GM21737 (cell line): ENCODE measurements around the gene ANKRD33.

Experiments
- ATAC-seq: cut with Tn5 transposase; IDR thresholded peaks from one replicate; pipeline ENCODE4 v1.9.1; 2021; ENCODE audit warnings: mild to moderate bottlenecking, moderate library complexity; ENCODE audit not compliant: unreplicated experiment

ANKRD33 gene

GRCh38 chr12:51887476-51888315 lies at the start of gene ANKRD33:
Gene ANKRD33 (plus strand): TSS chr12:51888103. CDS start chr12:51888187, 84 bp downstream.
- ATAC-seq = no peak

DNA sequence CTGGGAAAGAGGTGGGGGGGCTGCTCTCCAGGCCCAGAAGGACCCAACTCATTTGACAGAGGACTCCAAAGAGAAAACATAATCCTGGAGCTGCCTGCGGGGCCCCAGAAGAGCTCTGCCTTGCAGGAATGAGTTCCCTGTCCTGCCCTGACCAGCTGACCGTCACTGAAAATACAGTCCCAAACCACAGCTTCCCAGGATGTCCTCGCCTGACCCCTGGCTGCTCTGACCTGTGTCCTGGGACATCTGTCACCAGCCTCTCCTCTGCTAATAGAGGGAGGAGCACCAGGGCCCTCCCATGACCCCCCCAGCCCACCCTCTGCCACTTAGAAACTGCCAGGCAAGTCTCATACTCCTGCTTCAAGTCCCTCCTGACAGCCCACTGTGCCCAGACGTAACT lies 49.1 kb upstream of the ANKRD33 start:
- no peak for ATAC-seq

GRCh38 chr12:51839310-51839947 lies 48.5 kb upstream of the ANKRD33 start:
- ATAC-seq = no peak

- no peak for ATAC-seq
Measured at GRCh38 chr12:51840966-51841365, 46.9 kb upstream of the ANKRD33 start.

DNA sequence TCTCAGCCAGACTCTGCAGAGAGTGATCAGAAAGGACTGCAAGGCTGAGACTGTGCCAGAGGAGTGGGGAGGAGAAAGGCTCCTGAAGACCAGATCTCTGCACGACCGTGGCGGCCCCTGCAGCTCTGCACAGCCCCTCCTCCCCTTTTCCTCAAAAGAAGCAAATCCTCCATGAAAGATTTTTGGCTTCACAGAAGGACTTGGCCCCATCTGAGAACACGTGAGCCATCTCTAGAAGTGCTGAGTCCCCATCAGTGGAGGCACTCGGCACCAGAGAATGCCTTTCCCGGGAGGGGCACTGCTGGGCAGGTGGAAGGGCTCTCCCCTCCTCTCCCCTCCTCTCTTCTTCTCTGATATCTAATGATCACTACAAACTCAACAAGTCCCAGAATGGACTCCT lies 46.2 kb upstream of the ANKRD33 start:
- ATAC-seq = no peak

DNA sequence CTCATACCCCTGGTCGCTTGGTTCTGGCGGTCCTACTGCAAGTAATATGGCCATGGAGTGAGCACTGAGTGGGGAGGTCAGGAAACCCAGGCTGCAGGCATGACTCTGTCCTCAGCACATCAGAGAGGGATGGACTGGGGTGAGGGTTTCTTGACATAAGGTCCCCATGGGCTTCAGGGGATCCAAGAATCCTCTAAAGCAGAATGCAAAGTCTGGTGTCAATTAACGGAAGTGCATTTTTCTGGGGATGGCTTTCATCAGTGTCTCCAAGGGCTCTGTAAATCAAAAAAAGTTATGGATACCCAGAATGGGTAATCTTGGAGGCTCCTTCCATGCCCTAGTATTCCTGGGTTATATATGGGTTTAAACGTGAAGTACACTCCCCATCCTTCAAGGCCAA lies 43.0 kb upstream of the ANKRD33 start:
- ATAC-seq = no peak

DNA sequence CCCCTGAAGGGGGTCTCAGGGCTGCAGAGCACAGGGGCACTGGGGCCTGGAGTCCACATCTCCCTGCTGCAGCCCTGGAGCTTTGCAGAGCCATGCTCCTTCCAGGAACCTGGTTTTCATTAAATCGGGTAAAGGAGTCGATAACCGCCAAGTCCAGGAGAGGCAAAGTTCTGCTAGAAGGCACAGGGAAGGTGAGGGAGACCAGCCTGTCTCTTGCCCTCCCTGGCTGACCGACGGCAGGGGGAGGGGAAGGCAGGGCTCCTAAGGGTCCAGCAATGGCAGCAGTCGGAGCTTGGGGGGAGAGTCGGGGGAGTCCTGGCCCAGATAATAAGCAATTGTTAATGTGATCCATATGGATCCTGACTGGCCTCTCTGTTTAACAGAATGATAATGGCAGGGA lies 42.4 kb upstream of the ANKRD33 start:
- no peak for ATAC-seq

- ATAC-seq = no peak
Measured at GRCh38 chr12:51846271-51846691, 41.6 kb upstream of the ANKRD33 start.

DNA sequence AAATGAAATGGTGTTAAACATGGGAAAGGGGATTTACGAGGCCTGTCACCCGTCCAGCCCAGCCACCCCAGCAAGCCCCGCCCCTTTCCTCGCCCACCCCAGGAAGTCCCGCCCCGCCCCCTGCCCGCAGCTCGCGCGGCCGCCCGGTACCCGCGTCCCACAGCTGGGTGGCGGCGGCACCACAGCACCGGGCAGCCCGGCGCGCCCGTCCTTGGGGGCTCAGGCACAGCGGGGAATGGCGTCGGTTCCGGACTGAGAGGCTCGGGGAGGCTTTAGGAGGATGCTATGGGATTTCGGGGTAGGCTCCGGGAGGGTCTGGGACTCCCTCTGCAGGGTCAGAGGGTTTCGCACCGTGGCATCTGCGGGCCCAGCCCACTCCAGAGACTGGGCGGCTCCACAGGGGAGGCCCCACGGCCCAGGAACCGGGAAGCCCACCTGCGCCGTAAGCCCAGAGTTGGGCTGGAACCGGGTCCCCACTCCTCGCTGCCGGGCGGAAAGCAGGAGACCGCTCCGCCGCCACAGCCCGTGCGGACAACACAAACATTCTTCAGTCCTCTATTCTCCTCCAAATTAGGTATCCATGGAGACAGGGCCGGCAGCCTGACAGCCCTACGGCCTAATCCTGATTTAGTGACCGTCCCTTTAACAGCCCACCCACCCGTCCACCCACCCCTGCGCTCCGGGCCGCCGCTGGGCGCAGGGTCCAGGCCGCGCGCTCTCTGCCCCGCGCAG lies 40.8 kb upstream of the ANKRD33 start:
- ATAC-seq = no peak

- no peak for ATAC-seq
Measured at GRCh38 chr12:51847643-51848325, 40.1 kb upstream of the ANKRD33 start.

GRCh38 chr12:51848326-51848727 lies 39.6 kb upstream of the ANKRD33 start, which contains the start of gene FIGNL2:
Gene FIGNL2 (minus strand): TSS chr12:51848718. CDS start chr12:51822413, 26,305 bp downstream.
- ATAC-seq = no peak

DNA sequence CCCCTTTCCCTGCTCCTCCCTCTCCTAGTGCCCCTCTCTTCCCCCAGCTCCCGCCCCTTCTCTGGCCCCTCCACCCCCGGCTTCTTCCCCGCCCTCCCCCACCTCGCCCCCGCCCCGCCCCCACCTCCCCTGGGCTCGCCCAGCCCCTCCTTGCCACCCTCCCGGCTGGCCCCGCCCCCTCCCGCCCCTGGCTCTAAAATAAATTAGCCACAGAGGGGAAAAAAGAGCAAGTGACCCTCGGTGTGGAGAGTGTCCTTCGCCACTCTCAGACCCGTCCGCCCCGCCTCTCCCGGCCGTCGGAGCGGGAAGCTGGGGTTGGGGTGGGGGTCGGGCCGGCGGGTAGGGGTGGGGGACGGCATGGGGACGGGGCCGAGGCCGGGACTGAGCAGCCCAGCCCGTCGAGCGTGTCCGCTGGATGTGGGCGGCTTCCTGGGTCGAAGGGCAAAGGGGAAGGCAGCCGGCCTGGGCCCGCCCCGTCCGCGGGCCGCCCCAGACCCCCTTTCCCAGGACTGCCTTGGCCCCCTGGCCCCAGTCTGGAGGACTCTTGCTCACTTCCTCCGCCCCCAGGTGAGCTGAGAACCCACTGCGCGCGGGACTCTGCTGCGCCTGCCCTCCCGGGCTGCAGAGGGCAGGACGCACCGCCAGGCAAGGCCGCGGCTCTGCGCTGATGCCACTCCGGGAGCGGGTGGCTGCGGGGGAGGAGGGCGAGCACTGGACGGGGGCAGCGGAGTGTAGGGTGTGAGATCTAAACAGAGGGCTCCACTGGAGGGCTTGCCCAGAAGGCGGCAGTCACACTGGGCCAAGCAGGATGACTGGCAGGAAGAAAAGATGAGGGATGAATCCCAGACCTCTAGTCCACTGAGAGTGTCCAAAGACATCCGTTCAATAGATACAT lies 38.8 kb upstream of the ANKRD33 start:
- ATAC-seq = no peak

GRCh38 chr12:51850081-51850964 lies 37.6 kb upstream of the ANKRD33 start:
- ATAC-seq = no peak

DNA sequence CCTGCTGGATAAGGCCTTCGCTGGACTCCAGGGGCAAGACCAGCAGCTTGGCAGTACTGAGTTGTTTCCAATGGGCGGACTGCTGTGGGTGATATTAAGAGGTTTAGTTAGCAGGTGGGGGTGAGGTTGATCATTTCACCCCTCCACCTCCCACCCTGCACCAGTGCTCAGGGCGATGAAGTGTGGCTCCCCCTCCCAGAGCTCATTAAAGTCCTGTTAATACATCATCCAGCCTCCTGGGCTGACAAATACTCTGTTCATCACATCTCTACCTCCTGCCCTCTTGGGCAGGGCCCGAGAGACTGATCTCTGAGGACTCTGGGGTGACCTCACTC lies 37.0 kb upstream of the ANKRD33 start:
- ATAC-seq = no peak

- ATAC-seq = no peak
Measured at GRCh38 chr12:51851413-51852124, 36.3 kb upstream of the ANKRD33 start.

DNA sequence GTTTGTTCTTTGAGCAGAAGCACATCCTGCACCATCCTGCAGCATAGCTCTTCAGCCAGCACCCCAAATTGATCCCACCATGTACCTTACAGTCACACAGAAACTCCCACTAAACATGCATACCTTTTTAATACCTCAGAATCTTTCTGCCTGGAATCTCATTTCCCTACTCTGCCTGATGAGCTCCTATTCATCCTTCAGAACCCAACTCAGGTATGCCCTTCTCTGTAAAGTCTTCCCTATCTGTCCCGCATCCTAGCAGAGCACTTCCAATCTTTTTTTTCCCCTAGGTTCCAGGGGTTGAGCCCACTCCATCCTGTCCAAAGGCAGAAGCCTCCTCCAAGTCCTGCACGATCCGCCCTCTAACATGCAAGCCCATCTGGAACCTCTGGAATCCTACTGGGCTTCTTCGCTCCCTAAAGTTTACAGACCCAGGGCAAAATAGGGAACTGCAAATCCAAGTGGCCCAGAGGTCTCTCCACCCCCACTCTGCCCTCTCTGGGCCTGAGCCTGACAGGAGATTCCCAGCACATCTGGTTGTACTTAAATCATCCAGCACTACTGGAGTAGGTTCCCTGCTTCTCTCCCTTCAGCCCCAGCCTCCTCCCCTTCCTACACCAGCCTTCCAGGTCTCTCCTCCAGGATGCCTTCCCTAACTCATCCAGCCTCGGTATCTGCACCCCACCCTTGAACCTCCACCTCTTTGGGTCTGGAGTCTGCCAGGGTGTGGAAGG lies 35.3 kb upstream of the ANKRD33 start:
- ATAC-seq = no peak

- no peak for ATAC-seq
Measured at GRCh38 chr12:51855586-51856428, 32.1 kb upstream of the ANKRD33 start.
